Motor neuron (in vitro differentiated cells): Measurements from ENCODE around the gene TRABD. TPM values are rescaled to one million over a fixed set of nuclear protein-coding genes. Genes with fewer than 3 reads are reported as not detected.

Experiments used
- ATAC-seq, 8 experiments: fragments of 200-7000 bp; cut with Tn5 transposase; replicated peaks in 6 of 8; 2 replicates each; pipeline ENCODE4 v1.8.0; 2021; ENCODE audit warnings: mild to moderate bottlenecking in 8 of 8, moderate library complexity in 8 of 8
- H3K27ac ChIP-seq, 2 donors: fragments of 250-450 bp; sonication (Bioruptor Pico); 2 replicates each; pipeline ENCODE4 v1.9.0; 2021; ENCODE audit warnings: antibody characterized with exemption in 2 of 2, mild to moderate bottlenecking in 2 of 2, moderate library complexity in 1 of 2
- H3K4me1 ChIP-seq, 2 donors: fragments of 250-450 bp; sonication (Bioruptor Pico); replicated peaks in 1 of 2; 2 replicates each; pipeline ENCODE4 v1.6.1; 2021; ENCODE audit warnings: antibody characterized with exemption in 2 of 2, mild to moderate bottlenecking in 2 of 2, moderate library complexity in 1 of 2
- H3K4me3 ChIP-seq, 5 donors: fragments of 250-450 bp; sonication (Bioruptor Pico); 2 replicates each; pipeline ENCODE4 v1.9.0; 2021; ENCODE audit warnings: antibody characterized with exemption in 5 of 5, mild to moderate bottlenecking in 5 of 5, moderate library complexity in 4 of 5
- WGBS, 10 experiments: fragments of 450-650 bp; shearing (Covaris generic); methylation state at CpG; one replicate each; pipeline ENCODE4 v1.0.0; 2022; 5-methylcytosine and 5-hydroxymethylcytosine counted together
- in situ Hi-C, 9 experiments: fragments of 400-800 bp; cut with MboI; loops; one replicate each; pipeline ENCODE4 v1.15.0; 2021; ENCODE audit warnings: low sequenced_read_pairs in 9 of 9, low pct_unique_long_range_greater_than_20kb in 2 of 9; ENCODE audit not compliant: unreplicated experiment in 9 of 9
- total RNA-seq, 8 experiments: library from RNA; unstranded; fragments of 300-600 nt; gene quantifications; 2 replicates each; pipeline versions ENCODE4 v1.2.3 to v1.2.4, GENCODE V29; 2022

TRABD gene
- total RNA-seq, 8 experiments from 2014 or later: 8.2 to 37.4 (median 12.5) TPM

GRCh38 chr22:50243685-50244419, 58.1 kb downstream of the TRABD start:
- Histone ChIP-seq H3K4me1 (peaks cover 28 to 42% of the 10 kb centered on the region in 2 donors), H3K27ac (peak overlapping the region; percentile 81 to 96), H3K4me3 (peak overlapping the region; percentile 77 to 94 (median 81))
- in situ Hi-C loops: no loop called here
- WGBS, 10 experiments: 0 to 73% (median 41%) methylated on average over 2 to 16 of the region's 27 CpGs
- ATAC-seq: no peak

- peak; percentile 75 to 92 (median 82) for ATAC-seq
- H3K4me1 ChIP-seq: peaks cover 28 to 42% of the 10 kb centered on the region in 2 donors
- H3K27ac ChIP-seq: peak within 1 kb of the TSS; percentile 81 to 96
- in situ Hi-C loops: no loop called here
- WGBS, 10 experiments: 0 to 2% (median 0%) methylated on average over 1 to 24 of the region's 76 CpGs; no CpG with 5 or more reads in 2 of the 10 experiments
- H3K4me3 ChIP-seq: peak within 1 kb of the TSS; percentile 77 to 94 (median 81)
These were observed 58.9 kb downstream of the TRABD start, which contains the start of gene TUBGCP6 for GRCh38 chr22:50244420-50245213. Gene TUBGCP6 (minus strand): TSS chr22:50245023. CDS start chr22:50244459, 564 bp downstream.

GRCh38 chr22:50245214-50246072, 59.7 kb downstream of the TRABD start:
- WGBS, 10 experiments: 0 to 40% (median 0%) methylated on average over 1 to 4 of the region's 53 CpGs; no CpG with 5 or more reads in 7 of the 10 experiments
- H3K27ac ChIP-seq: peak overlapping the region; percentile 81 to 96
- peak overlapping the region; percentile 77 to 94 (median 81) for H3K4me3 ChIP-seq
- ATAC-seq: peak in 7 of 8 experiments; percentile 0 to 5 (median 3)
- H3K4me1 ChIP-seq: peaks cover 36 to 49% of the 10 kb centered on the region in 2 donors
- in situ Hi-C loops: no loop called here

- whole genome bisulfite sequencing, 10 experiments: 60 to 100% (median 78%) methylated on average over 1 to 6 of the region's 20 CpGs; no CpG with 5 or more reads in 4 of the 10 experiments
- in situ Hi-C loops: no loop called here
- peak overlapping the region in 1 of 5 donors; percentile 94 for H3K4me3 ChIP-seq
- ATAC-seq: no peak
- peaks cover 39 to 45% of the 10 kb centered on the region in 2 donors for H3K4me1 ChIP-seq
- H3K27ac ChIP-seq: no peak overlapping the region
These were observed 60.8 kb downstream of the TRABD start for GRCh38 chr22:50246242-50247175.

- H3K27ac ChIP-seq: peak overlapping the region; percentile 69 to 72
- peaks cover 41 to 44% of the 10 kb centered on the region in 2 donors for H3K4me1 ChIP-seq
- ATAC-seq: peak in 6 of 8 experiments; percentile 0 to 62 (median 50)
- in situ Hi-C loops: no loop called here
- peak overlapping the region in 1 of 5 donors; percentile 12 for H3K4me3 ChIP-seq
- WGBS, 10 experiments: 20 to 40% (median 28%) methylated on average over 2 to 7 of the region's 16 CpGs; no CpG with 5 or more reads in 7 of the 10 experiments
These were observed 62.0 kb downstream of the TRABD start for GRCh38 chr22:50247748-50248147.

- peak overlapping the region in 1 of 5 donors; percentile 12 for H3K4me3 ChIP-seq
- ATAC-seq: no peak
- in situ Hi-C loops: no loop called here
- peak overlapping the region; percentile 64 to 72 for H3K27ac ChIP-seq
- WGBS, 10 experiments: 100% methylated on average over 4 of the region's 29 CpGs; no CpG with 5 or more reads in 9 of the 10 experiments
- H3K4me1 ChIP-seq: peaks cover 36 to 40% of the 10 kb centered on the region in 2 donors
These were observed 62.7 kb downstream of the TRABD start for GRCh38 chr22:50248196-50249081.

Other genes with a start within 250 kb of the TRABD start
- gene PIM3, start 225.1 kb upstream of the TRABD start, total RNA-seq: 10 to 100 TPM; 10.1 to 40.6 (median 22.4) TPM
- gene IL17REL, start 173.1 kb upstream of the TRABD start, total RNA-seq: under 1 TPM in 5 of 8 experiments, not detected in 3; 0.07 to 0.47 (median 0.20) TPM
- gene TTLL8, start 127.6 kb upstream of the TRABD start, total RNA-seq: under 1 TPM in 2 of 8 experiments, not detected in 6; 0.09 to 0.17 TPM
- gene MLC1, start 100.5 kb upstream of the TRABD start, total RNA-seq: 10 to 100 TPM in 1 of 8 experiments, 1 to 10 TPM in 1, under 1 TPM in 6; 0.10 to 85.3 (median 0.28) TPM
- gene MOV10L1, start 95.9 kb upstream of the TRABD start, total RNA-seq: 1 to 10 TPM in 1 of 8 experiments, under 1 TPM in 7; 0.11 to 2.9 (median 0.45) TPM
- gene PANX2, start 15.2 kb upstream of the TRABD start, total RNA-seq: 1 to 10 TPM in 7 of 8 experiments, under 1 TPM in 1; 0.97 to 4.7 (median 1.9) TPM
- gene SELENOO, start 15.1 kb downstream of the TRABD start, total RNA-seq: 10 to 100 TPM in 5 of 8 experiments, 1 to 10 TPM in 3; 7.5 to 32.8 (median 11.2) TPM
- gene TUBGCP6, start 59.1 kb downstream of the TRABD start, total RNA-seq: 10 to 100 TPM; 14.4 to 52.6 (median 20.1) TPM
- 10 to 100 TPM in 7 of 8 experiments, 1 to 10 TPM in 1; 9.0 to 46.4 (median 16.2) TPM for gene HDAC10, start 65.4 kb downstream of the TRABD start, total RNA-seq
- 10 to 100 TPM in 7 of 8 experiments, 1 to 10 TPM in 1; 8.8 to 34.7 (median 22.7) TPM for gene MAPK12, start 75.8 kb downstream of the TRABD start, total RNA-seq
- 10 to 100 TPM in 5 of 8 experiments, 1 to 10 TPM in 3; 2.6 to 26.7 (median 15.9) TPM for gene MAPK11, start 84.5 kb downstream of the TRABD start, total RNA-seq
- gene PLXNB2, start 121.7 kb downstream of the TRABD start, total RNA-seq: 100 to 1,000 TPM in 1 of 8 experiments, 10 to 100 TPM in 7; 36.8 to 104 (median 59.6) TPM
- gene DENND6B, start 141.1 kb downstream of the TRABD start, total RNA-seq: 10 to 100 TPM in 4 of 8 experiments, 1 to 10 TPM in 4; 1.7 to 15.3 (median 10.6) TPM
- 10 to 100 TPM; 25.1 to 75.6 (median 40.4) TPM for gene PPP6R2, start 157.4 kb downstream of the TRABD start, total RNA-seq